Suprapubic skin (tissue), 4 donors: ENCODE measurements around the gene RALGAPA2.

Source experiments
- EP300 ChIP-seq: sonication (generic); formaldehyde crosslinking; IDR thresholded peaks from one replicate; pipeline ENCODE4 v1.6.1; 2017; ENCODE audit warnings: antibody characterized with exemption
- POLR2A ChIP-seq, 2 donors: fragments of 450-650 bp; IDR thresholded peaks; one replicate each; pipeline ENCODE4 v1.6.1; 2017; ENCODE audit warnings: antibody characterized with exemption in 2 of 2, mild to moderate bottlenecking in 2 of 2, moderate library complexity in 2 of 2
- POLR2AphosphoS5 ChIP-seq, 3 donors: sonication (generic); formaldehyde crosslinking; IDR thresholded peaks; one replicate each; pipeline ENCODE4 v1.6.1; 2017; ENCODE audit warnings: antibody characterized with exemption in 3 of 3
- TF ChIP-seq, protein P1 (sequence below), 2 donors: fragments of 200-600 bp in 1 of 2; fragments of 450-650 bp in 1 of 2; sonication (generic) in 1 of 2; IDR thresholded peaks; one replicate each; pipeline ENCODE4 v1.5.1; 2016 to 2019; ENCODE audit warnings: antibody characterized with exemption in 2 of 2, mild to moderate bottlenecking in 1 of 2, moderate library complexity in 1 of 2

DNA sequence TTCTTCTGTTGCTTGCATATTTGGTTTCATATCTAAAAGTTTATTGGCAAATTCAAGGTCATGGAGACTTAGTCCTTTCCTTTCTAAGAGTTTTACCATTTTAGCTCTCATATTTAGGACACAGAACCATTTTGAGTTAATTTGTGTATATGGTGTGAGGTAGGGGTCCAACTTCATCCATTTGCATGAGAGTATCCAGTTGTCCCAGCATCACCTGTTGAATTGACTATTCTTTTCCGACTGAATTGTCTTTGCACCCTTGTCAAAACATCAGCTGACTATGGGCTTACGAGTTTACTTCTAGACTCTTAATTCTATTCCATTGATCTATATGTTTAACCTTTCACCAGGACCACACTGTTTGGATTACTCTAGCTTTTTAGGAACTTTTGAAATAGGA is 157.5 kb downstream of the RALGAPA2 start:
- TF ChIP-seq, protein P1, sequence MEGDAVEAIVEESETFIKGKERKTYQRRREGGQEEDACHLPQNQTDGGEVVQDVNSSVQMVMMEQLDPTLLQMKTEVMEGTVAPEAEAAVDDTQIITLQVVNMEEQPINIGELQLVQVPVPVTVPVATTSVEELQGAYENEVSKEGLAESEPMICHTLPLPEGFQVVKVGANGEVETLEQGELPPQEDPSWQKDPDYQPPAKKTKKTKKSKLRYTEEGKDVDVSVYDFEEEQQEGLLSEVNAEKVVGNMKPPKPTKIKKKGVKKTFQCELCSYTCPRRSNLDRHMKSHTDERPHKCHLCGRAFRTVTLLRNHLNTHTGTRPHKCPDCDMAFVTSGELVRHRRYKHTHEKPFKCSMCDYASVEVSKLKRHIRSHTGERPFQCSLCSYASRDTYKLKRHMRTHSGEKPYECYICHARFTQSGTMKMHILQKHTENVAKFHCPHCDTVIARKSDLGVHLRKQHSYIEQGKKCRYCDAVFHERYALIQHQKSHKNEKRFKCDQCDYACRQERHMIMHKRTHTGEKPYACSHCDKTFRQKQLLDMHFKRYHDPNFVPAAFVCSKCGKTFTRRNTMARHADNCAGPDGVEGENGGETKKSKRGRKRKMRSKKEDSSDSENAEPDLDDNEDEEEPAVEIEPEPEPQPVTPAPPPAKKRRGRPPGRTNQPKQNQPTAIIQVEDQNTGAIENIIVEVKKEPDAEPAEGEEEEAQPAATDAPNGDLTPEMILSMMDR (IDR thresholded peaks at IDR 0.05) = no peak
- TF ChIP-seq EP300 (no peak), POLR2A (IDR thresholded peaks at IDR 0.05) (no peak), POLR2AphosphoS5 (IDR thresholded peaks at IDR 0.05) (no peak)
